Measurements from ENCODE around the gene HCFC1R1. TPM values are rescaled to one million over a fixed set of nuclear protein-coding genes. Genes with fewer than 3 reads are reported as not detected.
A peak's percentile ranks its signal among the peaks of the same experiment; 100 is the strongest.
"Not testable (repeated sequence)": the region's sequence is repeated elsewhere in the genome, so short reads cannot be mapped to it uniquely, and the experiment has no call there.

Gene HCFC1R1
- total RNA-seq, 2 donors from 2014 or later, result 49.8 to 59.1 TPM

GRCh38 chr16:3072576-3073263, 49.0 kb upstream of the HCFC1R1 start:
- TF ChIP-seq CTCF (conservative IDR thresholded peaks at IDR 0.05), result peak; percentile 44
- not testable (repeated sequence) for H3K4me1 ChIP-seq (ENCODE audit: control insufficient read depth, insufficient read depth, low read length); H3K36me3 Mint-ChIP-seq (ENCODE audit: low read depth); H3K4me3 Mint-ChIP-seq; H3K9ac ChIP-seq (ENCODE audit: extremely low read depth, low read length, poor library complexity, severe bottlenecking); H3K4me3 ChIP-seq (ENCODE audit: low read length); H3K9me3 Mint-ChIP-seq; H3K36me3 ChIP-seq (ENCODE audit: control insufficient read depth, insufficient read depth, low read length); H3K4me1 Mint-ChIP-seq; H3K27me3 ChIP-seq (ENCODE audit: control insufficient read depth, insufficient read depth, low read length, poor library complexity, severe bottlenecking); H3K27ac Mint-ChIP-seq; H3K27me3 Mint-ChIP-seq (ENCODE audit: insufficient read depth); H3K9me3 ChIP-seq (ENCODE audit: control insufficient read depth, low read length); H3K27ac ChIP-seq (ENCODE audit: low read depth, low read length)
- 67 to 70% methylated on average over 1 to 6 of the region's 18 CpGs for WGBS, 2 experiments (ENCODE audit: insufficient coverage in 1 of 2, insufficient read length in 1 of 2)
- DNase-seq, result peak; percentile 72

- not testable (repeated sequence) for H3K27me3 Mint-ChIP-seq (ENCODE audit: insufficient read depth); H3K4me3 Mint-ChIP-seq; H3K4me1 Mint-ChIP-seq; H3K9me3 ChIP-seq (ENCODE audit: control insufficient read depth, low read length); H3K9me3 Mint-ChIP-seq; H3K36me3 ChIP-seq (ENCODE audit: control insufficient read depth, insufficient read depth, low read length); H3K27me3 ChIP-seq (ENCODE audit: control insufficient read depth, insufficient read depth, low read length, poor library complexity, severe bottlenecking); DNase-seq; H3K27ac Mint-ChIP-seq; H3K9ac ChIP-seq (ENCODE audit: extremely low read depth, low read length, poor library complexity, severe bottlenecking); H3K4me1 ChIP-seq (ENCODE audit: control insufficient read depth, insufficient read depth, low read length); H3K36me3 Mint-ChIP-seq (ENCODE audit: low read depth); H3K4me3 ChIP-seq (ENCODE audit: low read length); H3K27ac ChIP-seq (ENCODE audit: low read depth, low read length)
- WGBS, 2 experiments (ENCODE audit: insufficient coverage in 1 of 2, insufficient read length in 1 of 2), result 70 to 86% methylated on average over 2 to 3 of the region's 4 CpGs
Measured at GRCh38 chr16:3072148-3072547, 48.4 kb upstream of the HCFC1R1 start.

GRCh38 chr16:3071655-3072054, 47.9 kb upstream of the HCFC1R1 start:
- no peak overlapping the region for H3K9ac ChIP-seq (ENCODE audit: extremely low read depth, low read length, poor library complexity, severe bottlenecking)
- peaks cover 9% of the 10 kb centered on the region for H3K4me1 Mint-ChIP-seq
- H3K27me3 ChIP-seq (ENCODE audit: control insufficient read depth, insufficient read depth, low read length, poor library complexity, severe bottlenecking), result no peaks in the 10 kb centered on the region
- no peak overlapping the region for H3K4me3 ChIP-seq (ENCODE audit: low read length)
- no peaks in the 10 kb centered on the region for H3K36me3 ChIP-seq (ENCODE audit: control insufficient read depth, insufficient read depth, low read length)
- WGBS, 2 experiments (ENCODE audit: insufficient coverage in 1 of 2, insufficient read length in 1 of 2), result 88 to 95% methylated on average over 7 of the region's 7 CpGs
- H3K9me3 ChIP-seq (ENCODE audit: control insufficient read depth, low read length), result no peaks in the 10 kb centered on the region
- H3K36me3 Mint-ChIP-seq (ENCODE audit: low read depth), result no peaks in the 10 kb centered on the region
- no peak for DNase-seq
- no peaks in the 10 kb centered on the region for H3K9me3 Mint-ChIP-seq
- TF ChIP-seq CTCF (conservative IDR thresholded peaks at IDR 0.05), result no peak
- H3K4me3 Mint-ChIP-seq, result no peak overlapping the region
- no peaks in the 10 kb centered on the region for H3K4me1 ChIP-seq (ENCODE audit: control insufficient read depth, insufficient read depth, low read length)
- H3K27ac ChIP-seq (ENCODE audit: low read depth, low read length), result no peak overlapping the region
- H3K27ac Mint-ChIP-seq, result no peak overlapping the region
- no peaks in the 10 kb centered on the region for H3K27me3 Mint-ChIP-seq (ENCODE audit: insufficient read depth)
